Raji (cell line): ENCODE results near the gene LRRC28.

Experiments
- POLR2A ChIP-seq: IDR thresholded peaks from 2 replicates; pipeline ENCODE4 v1.6.1; 2011; ENCODE audit warnings: low read depth, low read length, control low read depth; ENCODE audit not compliant: insufficient read depth

Gene LRRC28

DNA sequence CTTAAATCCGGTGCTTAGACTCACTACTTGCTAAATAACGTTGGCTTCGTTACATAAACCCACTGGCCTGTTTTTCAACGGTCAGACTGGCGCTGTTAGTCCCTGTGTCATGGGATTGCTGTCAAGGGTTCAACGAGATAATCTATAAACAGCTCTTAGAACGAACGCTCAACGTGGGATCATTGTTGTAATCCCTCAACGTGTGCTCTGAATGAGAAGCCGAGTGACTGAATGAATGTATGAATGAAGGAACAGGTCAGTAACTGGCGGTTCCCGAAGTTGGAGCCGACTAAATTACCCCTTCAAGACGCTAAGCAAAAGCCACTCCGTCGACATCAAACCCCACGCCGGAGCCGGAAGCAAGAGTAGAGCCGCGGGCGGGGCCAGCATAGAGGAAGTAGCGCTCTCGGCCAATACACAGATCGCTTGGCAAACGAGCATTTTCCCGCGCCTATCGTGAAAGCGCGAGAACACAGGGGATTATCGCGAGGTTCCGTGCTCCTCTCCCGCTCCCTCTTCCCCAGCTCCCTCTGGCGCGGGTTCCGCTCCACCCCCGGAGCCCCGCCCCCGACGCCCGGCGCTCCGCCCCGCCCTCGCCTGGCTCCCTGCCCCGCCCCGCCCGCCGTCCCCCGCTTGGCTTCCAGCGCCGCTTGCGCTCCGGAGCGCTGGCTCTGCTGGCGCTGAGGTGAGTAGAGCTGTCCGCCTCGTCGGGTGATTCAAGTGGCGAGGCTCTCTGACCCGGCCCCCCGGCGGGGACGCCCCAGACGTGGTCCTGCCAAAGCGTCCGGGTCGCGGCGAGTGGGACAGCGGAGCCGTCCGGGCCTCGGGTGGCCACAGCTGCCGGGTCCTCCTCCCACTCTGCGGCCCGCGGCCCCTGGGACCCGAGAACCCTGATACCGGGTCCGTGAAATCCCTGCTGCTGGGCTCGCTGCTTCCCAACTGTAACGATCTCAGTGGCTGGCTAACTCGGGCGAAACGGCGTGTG, at the start of gene LRRC28:
LRRC28 (plus strand) TSS at position 625 of the 985 bp plus-strand sequence. CDS start 4,477 bp downstream, outside the sequence.
- peak; percentile 86 for TF ChIP-seq POLR2A

DNA sequence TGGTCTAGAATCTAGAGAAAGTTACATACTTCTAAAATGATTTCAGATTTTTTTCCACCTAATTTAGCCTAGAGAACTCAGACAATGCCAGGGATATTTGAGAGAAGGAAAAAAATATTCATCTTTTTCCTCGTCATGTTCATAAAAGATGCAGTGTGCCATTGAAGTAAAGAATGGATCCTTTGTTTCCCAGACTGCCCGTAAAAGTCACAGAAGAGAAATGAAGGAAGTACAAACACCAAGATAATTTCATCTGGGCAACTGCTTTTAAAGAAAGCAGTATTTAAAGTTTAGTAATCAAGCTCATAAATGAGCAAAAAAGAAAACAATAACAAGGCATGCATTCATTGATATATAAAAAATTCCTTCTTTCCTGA, 49.1 kb upstream of the LRRC28 start:
- TF ChIP-seq POLR2A = no peak

DNA sequence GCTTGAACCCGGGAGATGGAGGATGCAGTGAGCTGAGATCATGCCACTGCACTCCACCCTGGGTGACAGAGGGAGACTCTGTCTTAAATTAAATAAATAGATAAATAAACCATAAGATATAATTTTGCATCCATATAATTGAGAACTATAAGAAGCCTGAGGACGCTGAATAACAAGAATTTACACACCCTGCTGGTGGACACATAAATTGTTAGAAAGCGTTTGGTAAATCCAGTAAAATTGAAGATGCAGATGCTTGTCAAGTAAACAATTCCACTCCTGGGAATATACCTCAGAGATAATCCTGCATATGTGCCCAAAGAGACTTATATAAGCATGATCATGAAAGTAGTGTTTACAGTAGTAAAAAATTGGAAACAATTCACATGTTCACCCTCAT, 43.6 kb upstream of the LRRC28 start:
- no peak for TF ChIP-seq POLR2A

DNA sequence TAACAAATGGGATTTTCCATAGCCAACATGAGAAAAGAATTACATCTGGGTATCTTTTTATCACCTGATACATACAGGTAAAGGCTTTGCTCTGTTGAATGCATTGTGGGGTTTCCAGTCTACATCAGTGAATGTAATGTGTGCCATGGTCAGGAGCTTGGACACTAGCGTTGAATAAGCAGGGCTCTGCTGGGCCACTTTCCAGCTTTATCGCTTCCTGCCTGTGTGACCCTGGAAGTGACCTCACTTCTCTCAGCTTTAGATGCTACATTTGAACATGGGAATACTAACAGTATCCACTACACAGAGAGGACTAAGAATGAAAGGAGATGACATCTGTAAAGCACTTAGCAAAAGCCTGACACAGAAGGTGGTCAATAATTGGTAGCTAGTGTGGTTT, 42.0 kb upstream of the LRRC28 start:
- TF ChIP-seq POLR2A = no peak

DNA sequence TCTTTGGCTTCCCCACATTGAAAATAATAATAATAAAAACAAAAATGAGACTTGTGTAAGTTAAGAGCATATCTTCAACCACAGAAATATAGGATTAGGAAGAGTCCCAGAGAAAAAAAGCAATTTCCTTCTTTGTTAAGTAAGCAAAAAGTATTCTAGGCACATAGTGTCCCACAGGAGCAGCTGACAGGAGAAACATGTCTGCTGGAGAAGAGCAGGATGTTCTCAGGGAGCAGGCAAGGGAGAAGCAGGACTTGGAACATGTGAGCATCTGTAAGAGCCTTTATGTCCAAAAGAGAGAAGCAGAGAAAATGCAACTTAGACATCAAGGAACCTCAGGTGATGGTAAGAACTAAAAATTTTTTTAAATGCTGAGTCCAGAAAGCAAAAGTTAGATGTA, 40.9 kb upstream of the LRRC28 start:
- TF ChIP-seq POLR2A = no peak

DNA sequence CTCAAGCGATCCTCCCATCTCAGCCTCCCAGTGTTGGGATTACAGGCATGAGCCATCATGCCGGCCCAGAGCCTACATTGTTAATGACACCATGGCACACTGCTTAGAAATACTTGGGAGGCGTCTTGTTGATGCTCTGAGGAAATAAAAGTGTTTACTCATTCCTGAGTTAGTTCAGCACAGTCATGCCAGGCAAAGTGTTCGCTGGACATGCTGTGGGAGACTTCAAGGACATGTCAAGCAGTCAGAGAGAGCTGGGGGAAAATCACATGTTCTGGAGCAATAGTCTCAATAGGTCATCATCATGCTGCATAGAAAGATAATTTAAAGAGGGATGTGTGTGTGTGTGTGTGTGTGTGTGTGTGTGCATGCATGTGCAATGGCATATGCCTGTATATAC, 39.4 kb upstream of the LRRC28 start:
- TF ChIP-seq POLR2A = no peak

DNA sequence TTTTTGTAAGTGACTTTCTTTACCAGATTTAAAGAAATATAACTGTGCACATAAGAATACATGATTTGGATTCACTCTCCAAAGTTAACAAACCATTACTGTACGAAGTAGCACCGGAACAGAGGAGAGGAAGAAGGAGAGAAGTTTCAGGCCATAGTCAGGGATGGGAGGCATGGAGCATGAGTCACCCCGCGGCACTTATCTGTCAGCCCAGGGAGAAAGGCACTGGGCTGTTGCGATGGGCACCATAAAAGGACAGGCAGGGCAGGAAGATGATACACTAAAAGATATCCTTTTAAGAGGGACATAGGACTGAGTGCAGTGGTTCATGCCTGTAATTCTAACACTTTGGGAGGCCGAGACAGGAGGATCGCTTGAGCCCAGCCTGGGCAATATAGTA, 38.9 kb upstream of the LRRC28 start:
- no peak for TF ChIP-seq POLR2A

DNA sequence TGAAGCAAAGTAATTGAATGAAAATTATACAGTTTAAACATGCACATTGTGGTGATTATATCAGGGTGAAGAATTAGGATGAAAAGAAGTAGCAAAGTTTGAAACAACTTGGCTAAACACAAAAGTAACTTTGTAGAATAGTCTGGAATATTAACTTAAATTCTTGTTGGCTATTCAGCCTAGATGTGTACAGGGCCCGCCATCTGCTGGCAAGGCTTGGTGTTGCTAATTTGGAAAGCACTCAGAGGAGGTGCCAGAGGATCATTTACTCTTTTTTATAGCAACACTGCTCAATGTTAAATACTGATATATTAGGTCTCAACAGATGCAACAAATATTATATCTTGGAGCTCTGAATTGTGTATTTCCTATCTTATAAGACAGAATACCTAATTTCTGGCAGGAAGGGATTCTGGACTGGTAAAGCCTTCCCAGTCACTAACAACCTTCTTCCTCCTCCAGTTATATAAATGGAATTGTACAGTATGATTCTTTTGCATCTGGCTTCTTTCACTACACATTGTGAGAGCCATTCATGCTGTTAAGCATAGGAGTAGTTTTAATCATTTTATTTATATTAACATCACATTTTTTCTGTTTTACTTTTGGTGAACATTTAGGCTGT, 38.0 kb upstream of the LRRC28 start:
- TF ChIP-seq POLR2A = no peak

DNA sequence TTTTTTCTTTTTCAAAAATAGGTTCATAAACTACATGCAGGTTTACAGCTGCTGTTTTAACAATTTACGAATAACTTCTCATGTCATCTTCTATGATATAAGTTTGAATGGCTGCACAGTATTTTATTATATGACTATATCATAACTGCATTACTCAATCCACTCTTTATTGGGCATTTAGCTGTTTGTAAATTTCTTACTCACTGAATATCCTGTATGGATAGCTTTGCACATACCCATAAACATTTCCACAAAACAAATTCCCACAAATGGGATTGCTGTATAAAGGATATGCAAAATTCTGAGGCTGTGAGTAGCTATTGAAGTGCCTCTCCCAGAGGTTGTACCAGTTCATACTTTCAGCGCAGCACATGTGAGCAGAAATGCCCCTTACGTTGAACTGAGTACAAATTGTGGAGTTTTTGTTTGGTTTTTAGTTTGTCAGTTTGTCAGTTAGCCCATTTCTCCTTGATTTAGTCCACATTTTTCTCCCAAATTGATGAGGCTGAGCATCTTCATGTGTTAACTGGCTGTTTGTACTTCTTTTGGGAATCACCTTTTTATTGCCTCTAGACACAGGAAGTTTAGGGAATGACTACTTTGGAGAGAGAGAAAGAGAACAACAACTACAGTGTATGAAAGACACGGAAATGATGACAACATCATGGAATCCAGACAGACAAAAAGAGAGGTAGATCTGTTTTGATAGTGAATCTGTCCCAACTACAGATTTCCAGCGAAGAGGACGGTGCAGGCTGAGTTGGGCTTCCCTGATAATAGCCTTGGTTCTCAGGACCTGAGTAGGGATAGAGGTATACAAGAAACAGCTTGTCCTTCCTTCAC, 26.7 kb upstream of the LRRC28 start:
- no peak for TF ChIP-seq POLR2A

DNA sequence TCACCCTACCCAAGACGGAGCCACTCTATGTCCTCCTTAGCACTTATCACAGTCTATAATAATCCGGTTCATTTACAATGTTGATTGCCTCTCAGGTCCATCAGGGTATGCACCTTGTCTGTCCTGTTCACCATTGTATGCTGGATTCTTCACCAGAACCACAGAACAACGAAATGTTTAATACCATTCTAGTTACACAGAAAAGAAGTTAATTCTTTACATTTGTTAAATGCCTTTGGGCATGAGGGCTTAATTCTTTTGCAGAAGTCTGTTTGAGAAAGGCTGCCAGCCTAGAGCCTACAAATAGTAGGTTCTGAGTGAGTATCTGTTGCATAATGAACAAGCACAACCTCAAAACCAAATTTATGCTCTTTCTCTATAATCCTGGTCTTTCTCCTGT, 24.5 kb upstream of the LRRC28 start:
- TF ChIP-seq POLR2A = no peak

DNA sequence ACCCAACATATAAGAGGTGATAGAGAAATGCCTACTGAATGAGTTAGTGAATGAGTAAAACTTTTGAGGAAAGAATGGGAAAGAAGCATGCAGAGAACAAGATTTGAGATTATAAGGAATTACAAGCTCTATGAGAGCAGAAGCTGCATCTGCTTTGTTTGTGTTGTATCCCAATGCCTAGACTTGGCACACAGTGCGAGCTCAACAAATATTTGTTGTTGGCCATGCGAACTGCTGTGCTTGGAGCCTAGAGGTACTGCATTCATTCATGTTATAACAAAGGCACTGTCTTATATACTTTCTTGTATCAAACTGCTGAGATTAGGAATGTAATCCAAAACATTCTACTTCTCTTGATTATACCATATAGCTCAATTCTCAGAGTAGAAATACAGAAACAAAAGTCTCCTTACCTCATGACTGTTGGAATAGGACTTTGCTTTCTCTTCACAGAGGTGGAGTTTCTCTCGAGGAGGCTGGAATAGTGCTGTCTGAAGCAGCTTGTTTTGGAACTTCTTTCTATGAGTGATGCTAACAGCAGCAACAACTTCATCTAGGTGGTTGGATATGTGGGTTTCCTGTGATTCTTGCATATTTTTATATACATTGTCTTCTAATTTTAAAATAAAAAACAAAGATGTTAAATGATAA, 23.0 kb upstream of the LRRC28 start:
- no peak for TF ChIP-seq POLR2A

DNA sequence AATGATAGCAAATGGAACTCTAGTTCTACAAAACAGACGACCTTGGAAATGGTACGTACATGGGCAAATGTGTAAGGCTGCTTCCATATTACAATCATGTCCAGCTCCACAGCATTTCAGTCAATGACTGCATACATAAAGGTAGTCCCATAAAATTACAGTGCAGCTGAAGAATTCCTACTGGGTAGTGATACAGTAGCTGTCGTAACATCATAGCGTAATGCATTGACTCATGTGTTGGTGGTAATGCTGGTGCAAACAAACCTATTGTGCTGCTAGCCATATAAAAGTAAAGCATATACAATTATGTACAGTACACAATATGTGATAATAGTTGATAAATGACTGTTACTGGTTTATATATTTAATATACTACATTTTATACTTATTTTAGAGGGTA, 20.4 kb upstream of the LRRC28 start:
- no peak for TF ChIP-seq POLR2A

DNA sequence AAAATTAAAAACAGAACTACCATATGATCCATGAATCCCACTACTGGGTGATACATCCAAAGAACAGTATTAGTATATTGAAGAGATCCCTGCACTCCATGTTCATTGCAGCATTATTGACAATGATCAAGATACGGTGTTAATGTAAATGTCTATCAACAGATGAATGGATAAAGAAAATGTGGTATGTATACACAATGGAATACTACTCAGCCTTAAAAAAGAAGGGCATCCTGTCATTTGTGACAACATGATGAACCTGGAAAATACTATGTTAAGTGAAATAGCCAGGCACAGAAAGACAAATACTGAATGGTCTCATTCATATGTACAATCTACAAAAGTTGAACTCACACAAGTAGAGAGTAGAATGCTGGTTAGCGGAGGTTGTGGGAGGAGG, 18.5 kb upstream of the LRRC28 start:
- no peak for TF ChIP-seq POLR2A

DNA sequence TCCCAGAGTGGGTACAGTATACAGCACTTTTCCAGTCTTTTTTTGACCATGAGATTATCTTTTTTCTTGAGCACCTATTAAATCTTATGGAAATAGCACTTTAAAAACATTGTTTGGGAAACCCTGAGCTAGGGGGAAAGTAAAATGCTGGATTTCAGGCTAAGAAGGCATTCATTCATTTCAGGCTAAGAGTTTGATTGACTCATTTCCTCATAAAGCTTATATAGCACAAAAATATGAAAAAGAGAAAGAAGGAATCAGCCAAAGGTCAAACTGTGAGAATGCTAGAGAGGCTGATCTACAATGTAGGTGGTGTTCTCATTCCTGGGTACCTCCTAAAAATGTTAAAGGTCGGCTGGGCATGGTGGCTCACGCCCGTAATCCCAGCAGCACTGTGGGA, 12.4 kb upstream of the LRRC28 start:
- TF ChIP-seq POLR2A = no peak
